ENCODE data around the gene SPATS2L.

The SPATS2L gene

DNA sequence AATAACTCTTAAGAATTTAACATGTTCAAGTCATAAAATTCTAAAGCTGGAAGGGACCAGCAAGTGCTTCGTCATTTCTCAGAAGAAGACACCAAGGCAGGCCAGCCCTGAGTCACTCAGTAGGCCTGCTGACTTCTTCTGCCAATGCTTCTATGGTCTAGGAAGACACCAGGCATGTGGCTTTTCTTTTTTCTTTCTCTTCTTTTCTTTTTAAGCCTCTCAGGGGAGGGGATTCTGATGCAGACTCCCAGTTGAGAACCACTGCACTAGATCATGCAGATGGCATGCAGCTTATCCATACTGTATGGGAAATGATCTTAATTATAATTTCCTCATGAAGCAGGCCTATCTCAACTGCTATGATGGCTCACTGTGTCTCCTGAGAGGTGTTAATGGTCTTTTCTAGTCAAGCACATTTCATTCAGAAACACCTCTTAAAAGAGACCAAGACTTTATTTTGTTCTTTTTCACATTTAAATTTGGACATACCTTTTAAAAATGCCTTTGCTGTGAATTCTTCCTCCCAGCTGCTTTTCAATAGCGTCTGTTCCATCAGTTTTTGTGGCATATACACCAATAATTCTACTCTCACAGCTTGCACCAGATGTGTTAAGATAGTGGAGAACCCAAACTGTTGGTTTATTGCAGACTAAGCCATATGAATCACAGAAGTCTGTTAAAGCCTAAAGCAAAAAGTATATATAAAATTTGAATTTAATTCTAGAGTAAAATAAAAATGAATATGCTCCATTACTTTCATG lies 192.1 kb downstream of the SPATS2L start:
- no peak for DNase-seq (ENCODE audit: low read depth in 2 of 2)

DNA sequence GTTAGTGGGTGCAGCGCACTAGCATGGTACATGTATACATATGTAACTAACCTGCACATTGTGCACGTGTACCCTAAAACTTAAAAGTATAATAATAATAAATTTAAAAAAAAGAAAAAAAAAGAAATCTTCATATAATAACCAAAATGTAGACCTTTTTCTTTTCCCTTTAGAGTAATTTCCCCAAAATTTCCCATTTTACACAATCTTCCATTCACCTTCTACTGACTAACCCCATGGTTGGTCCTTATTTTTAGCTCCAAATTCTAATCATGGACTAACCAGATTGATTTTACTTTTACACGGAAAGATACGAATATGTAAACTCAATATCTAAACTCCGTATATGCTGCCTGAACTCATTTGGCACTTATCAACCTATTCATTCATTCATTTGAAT lies 195.7 kb downstream of the SPATS2L start:
- DNase-seq (ENCODE audit: low read depth in 2 of 2) = no peak

DNA sequence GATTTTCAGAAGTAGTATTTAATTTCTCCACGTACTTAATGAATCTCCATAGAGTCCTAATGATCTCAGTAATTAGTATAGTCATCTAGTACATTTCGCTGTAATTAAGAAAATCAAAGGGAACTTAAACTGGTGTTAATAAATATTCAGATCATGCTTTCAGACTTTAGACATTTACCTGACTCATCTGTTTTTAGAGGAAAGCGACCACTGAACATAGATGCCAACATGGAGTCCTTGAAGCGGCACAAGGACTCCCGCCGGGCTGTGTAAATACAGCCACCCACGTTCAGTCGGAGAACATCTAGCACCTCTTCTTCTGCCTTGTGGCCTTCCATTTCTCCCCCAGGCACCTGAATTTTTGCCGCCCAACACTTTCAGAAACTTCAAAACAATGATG lies 200.2 kb downstream of the SPATS2L start:
- DNase-seq (ENCODE audit: low read depth in 2 of 2) = no peak

DNA sequence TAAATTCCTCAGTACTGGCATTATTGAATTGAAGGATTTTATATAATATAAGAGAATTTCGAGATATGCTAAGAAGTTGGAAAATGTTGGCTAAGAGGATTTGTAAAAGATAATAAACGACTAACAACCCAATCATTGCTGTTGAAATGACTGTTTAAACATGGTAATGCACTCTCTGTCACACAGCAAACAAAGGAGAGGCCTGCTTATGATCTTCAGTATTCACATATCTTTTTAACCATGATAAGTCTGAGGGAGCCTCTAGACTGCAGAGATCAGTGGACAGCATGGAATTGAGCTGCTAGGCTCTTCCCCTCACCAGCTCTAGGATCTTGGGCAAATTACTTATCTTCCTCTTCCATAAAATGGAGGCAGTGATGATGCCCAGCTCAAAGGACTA lies 200.7 kb downstream of the SPATS2L start:
- DNase-seq (ENCODE audit: low read depth in 2 of 2) = no peak

DNA sequence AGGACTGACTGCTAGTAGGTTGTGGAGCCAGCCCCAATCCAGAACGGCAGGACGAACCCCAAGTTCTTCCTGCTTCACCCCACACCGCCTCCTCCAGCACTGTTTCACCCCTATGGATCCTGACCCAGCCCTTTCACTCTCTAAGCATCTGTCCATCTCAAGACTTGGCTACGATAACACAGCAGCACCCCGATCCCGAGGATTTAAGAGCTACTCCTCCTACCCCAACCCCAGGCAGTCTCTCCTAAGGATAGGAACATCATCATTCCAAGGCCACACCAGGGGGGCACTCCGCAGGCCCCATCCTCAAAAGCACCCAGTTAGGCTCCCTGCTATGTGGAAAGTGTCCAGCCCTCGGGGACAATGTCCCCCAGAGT lies 202.7 kb downstream of the SPATS2L start:
- DNase-seq (ENCODE audit: low read depth in 2 of 2) = no peak

DNA sequence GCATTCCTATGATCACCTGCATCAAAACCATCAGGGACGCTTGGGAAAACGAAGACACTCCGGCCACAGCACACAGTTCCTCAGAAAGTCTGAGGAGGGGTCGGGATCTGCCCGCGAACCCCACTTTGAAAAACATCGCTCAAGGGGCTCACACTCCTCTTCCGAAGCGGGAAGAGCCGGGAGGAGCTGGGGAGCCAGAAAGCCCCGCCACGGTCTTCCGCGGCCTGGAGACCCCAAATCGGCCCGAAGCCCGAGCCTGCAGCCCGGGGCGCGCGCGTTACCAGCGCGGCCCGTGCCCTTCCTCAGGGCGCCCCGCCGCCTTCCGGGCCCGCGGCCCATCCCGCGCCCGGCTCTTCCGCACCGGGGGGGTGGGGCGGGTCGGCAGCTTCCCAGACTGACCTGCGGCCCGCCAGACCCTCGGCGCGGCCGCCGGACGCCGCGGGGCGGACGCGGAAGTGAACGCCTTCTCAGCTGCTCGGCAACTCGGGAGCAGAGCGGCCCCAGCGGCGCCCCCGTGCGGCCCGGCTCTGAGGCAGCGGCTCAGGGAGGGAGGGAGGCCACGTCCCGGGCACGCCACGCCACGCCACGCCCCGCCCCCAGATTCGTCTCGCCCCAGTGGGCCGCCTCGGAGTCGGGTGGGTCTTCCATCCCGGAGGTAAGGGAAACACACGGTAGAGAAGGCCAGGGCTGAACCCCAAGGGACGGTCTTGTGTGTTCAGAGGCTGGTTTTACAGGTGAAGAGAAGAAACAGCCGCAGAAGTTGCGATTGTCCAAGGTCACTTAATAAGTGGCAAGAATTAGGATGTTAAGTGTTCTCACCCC lies 203.3 kb downstream of the SPATS2L start, which contains the start of gene KCTD18:
Gene KCTD18 (minus strand): TSS at position 457 of the 822 bp plus-strand sequence. CDS start 3,052 bp downstream, outside the sequence.
- peak; percentile 87 to 89 for DNase-seq (ENCODE audit: low read depth in 2 of 2)

DNA sequence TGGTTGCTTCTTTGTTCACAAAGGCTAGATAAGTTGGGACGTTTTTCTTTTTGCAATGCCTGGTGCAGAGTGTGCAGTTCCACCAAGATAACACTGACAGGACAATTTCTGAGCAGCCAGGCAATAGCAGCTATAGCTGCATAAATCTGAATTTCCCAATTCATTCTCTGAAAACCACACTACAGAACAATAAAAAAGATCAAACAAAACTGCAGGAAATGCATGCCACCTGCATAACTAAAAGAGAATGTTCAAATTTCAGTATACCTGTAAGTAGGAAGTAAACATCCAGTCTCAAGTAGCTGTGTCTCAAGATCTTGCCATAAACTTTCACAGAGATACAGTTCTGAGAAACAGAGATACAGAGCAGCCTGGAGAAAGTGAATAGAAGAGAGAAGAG lies 208.7 kb downstream of the SPATS2L start:
- no peak for DNase-seq (ENCODE audit: low read depth in 2 of 2)

DNA sequence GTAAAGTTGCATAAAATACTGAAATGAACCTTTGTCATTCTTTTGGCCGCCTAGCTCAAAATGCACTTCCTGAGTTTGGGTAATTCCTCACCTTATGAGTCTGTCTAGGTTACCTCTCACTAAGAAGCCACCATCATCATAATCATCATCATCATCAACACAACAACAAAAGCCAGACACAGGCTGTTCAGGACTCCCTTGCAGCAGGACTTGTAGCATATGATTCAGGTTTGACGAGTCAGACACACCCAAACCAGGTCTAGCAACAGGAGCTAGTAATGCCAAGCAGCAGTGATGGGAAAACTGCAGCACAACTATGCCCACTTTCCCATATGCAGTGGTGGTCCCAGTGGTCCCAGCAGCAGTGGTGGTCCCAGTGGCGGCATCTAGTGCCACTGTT lies 216.7 kb downstream of the SPATS2L start:
- no peak for DNase-seq (ENCODE audit: low read depth in 2 of 2)

DNA sequence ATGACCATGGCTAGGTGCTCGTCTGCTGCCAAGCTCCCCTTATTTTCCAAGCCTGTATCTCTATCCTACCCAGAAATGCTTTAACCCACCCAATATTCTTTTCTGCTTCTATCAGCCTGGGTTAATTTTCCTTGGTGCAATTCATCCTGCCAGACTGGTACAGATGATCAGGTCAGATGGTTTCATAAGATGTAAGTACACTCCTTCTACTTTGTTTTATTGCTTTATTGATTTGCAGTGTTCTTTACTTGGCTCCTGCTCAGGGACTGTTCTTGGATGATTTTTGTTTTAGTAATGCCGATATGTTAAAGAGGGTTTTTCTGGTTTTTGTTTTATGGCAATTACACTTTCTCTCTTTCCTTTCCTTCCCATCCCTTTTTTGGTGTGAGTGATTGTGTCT lies 217.1 kb downstream of the SPATS2L start:
- no peak for DNase-seq (ENCODE audit: low read depth in 2 of 2)

DNA sequence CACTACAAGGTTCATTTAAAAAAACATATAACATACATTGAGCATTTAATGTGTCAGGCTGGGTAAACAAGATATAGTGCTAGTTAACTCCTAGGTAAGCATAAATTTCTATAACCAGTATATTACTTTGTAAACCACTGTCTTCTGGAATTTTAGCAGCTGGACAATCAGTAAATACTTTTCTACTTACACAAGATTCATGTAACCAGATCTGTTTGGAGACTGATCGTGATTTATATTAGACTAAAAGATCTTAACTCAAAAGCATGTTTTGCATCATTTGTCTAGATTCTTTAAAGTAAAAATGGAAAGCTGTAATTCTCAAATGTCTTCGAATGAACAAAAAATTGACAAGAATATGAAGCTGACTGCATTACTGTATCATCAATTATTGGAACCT lies 218.6 kb downstream of the SPATS2L start:
- no peak for DNase-seq (ENCODE audit: low read depth in 2 of 2)

DNA sequence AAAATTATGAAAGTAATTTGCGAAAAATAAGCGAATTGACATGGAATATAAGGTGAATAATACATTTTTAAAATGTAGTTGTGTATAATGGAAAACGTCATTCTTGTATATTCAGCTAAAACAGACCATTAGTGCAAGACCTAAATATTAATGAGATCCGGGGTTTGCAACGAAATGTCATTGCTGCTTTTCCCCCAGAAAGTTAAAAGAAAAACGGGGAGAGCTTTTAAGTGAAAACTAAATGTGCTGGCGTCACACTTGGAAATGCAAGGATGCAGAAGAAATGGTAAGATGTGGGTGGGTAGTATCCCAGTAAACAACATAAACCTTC lies 219.0 kb downstream of the SPATS2L start:
- DNase-seq (ENCODE audit: low read depth in 2 of 2) = no peak

DNA sequence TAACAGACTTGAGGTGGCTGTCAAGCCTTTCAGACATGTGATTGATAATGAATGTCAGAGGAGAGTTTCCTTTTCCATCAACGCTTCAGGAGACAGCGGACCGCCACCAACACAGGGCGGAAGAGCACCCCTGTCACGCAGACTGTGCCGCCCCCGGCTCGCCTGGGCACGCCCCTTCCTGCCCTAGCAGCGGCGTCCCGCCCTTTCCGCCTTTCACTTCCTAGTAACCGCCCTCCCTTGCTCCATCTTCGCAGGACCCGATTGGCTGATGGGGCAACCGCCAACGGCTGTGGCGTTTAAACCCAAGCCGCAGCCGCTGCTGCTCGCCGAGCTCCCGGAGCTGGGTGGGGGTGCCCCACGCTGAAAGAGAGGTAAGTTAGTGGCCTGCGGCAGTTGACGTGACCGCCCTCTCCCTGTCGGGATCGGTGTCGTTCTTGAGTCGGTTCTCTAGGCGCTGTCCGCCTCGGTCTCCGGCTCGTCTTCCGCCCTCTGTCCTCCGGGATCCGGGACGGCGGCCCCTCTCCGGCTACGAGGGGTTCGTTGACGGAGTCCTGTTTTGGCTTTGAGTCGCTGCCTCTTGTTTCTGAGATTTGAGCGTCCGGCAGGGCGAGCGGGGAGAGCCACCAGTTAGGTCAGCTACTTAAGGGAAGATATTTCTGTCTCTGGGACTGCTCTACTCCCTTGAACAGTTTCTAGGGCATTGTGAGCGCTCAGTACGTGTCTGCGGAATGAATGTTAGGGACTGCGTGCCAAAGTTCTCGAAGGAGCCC lies 219.6 kb downstream of the SPATS2L start, which contains the start of gene SGO2:
Gene SGO2 (plus strand): TSS at position 326 of the 770 bp plus-strand sequence. CDS start 6,769 bp downstream, outside the sequence.
- DNase-seq (ENCODE audit: low read depth in 2 of 2) = peak; percentile 96

DNA sequence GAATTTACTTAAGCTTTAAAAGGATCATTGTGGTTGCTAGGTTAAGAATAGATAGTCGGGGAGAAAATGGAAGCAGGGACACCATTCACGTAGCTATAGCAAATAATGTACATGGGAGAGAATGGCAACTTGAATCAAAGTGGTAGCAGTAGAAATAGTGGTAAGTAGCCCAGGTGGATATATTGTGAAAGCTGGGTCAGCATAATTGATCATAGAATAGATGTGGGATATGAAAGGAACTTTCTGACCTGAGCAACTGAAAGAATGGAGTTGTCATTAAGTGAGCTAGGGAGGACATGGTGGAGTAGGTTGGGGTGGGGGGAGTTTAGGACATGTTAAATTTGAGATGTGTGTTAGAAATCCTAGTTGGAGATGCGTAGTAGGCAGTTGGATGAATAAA lies 221.7 kb downstream of the SPATS2L start:
- DNase-seq (ENCODE audit: low read depth in 2 of 2) = no peak
